DOHH2 (cell line): ENCODE measurements around the gene HMGCS1.
A peak's percentile ranks its signal among the peaks of the same experiment; 100 is the strongest.

Experiments used
- H3F3A ChIP-seq: fragments of 200-600 bp; sonication (generic), shearing (Covaris generic); 2 replicates; pipeline ENCODE4 v1.6.0; 2016; ENCODE audit warnings: antibody characterized with exemption, mild to moderate bottlenecking; ENCODE audit not compliant: control insufficient read depth, insufficient read depth
- H3K27ac ChIP-seq: fragments of 200-600 bp; sonication (generic); 2 replicates; pipeline ENCODE4 v1.5.1; 2014; ENCODE audit warnings: low read depth, mild to moderate bottlenecking, low read length, moderate library complexity
- H3K27me3 ChIP-seq: fragments of 200-600 bp; sonication (generic); 2 replicates; pipeline ENCODE4 v1.6.1; 2014; ENCODE audit warnings: mild to moderate bottlenecking, low read length, mixed read lengths; ENCODE audit not compliant: control insufficient read depth
- H3K36me3 ChIP-seq: fragments of 200-600 bp; sonication (generic); 2 replicates; pipeline ENCODE4 v1.6.1; 2014; ENCODE audit warnings: mild to moderate bottlenecking, low read length, moderate library complexity, mixed read lengths; ENCODE audit not compliant: control insufficient read depth
- H3K4me1 ChIP-seq: fragments of 200-600 bp; sonication (generic); 2 replicates; pipeline ENCODE4 v1.6.1; 2014; ENCODE audit warnings: mild to moderate bottlenecking, low read length, mixed read lengths; ENCODE audit not compliant: control insufficient read depth
- H3K4me2 ChIP-seq: fragments of 200-600 bp; sonication (generic); 2 replicates; pipeline ENCODE4 v1.6.0; 2014; ENCODE audit warnings: mild to moderate bottlenecking, low read length, moderate library complexity
- H3K4me3 ChIP-seq: fragments of 200-600 bp; sonication (generic); 2 replicates; pipeline ENCODE4 v1.5.1; 2014; ENCODE audit warnings: mild to moderate bottlenecking, low read length, mixed read lengths
- H3K79me2 ChIP-seq: fragments of 200-600 bp; sonication (generic); 2 replicates; pipeline ENCODE4 v1.6.1; 2014; ENCODE audit warnings: mild to moderate bottlenecking, low read length, mixed read lengths; ENCODE audit not compliant: control insufficient read depth
- H3K9me2 ChIP-seq: fragments of 200-600 bp; sonication (generic); replicated peaks from 2 replicates; pipeline ENCODE4 v1.6.1; 2014; ENCODE audit warnings: mild to moderate bottlenecking, low read length, mixed read lengths; ENCODE audit not compliant: control insufficient read depth
- H3K9me3 ChIP-seq: fragments of 200-600 bp; sonication (generic); 2 replicates; pipeline ENCODE4 v1.6.1; 2014; ENCODE audit warnings: antibody characterized with exemption, low read length, mixed read lengths; ENCODE audit not compliant: control insufficient read depth, insufficient read depth
- H4K20me1 ChIP-seq: fragments of 200-600 bp; sonication (generic); 2 replicates; pipeline ENCODE4 v1.6.0; 2014; ENCODE audit warnings: low read depth, mild to moderate bottlenecking, antibody characterized with exemption, low read length, moderate library complexity; ENCODE audit not compliant: control insufficient read depth, insufficient read depth
- EZH2phosphoT487 ChIP-seq: fragments of 200-600 bp; sonication (generic); IDR thresholded peaks from 2 replicates; pipeline ENCODE4 v1.6.1; 2017; ENCODE audit warnings: borderline replicate concordance, mild to moderate bottlenecking, antibody characterized with exemption, low read length, moderate library complexity, mixed read lengths
- TF ChIP-seq, protein P1 (sequence below): fragments of 200-600 bp; sonication (generic); IDR thresholded peaks from one replicate; pipeline ENCODE4 v1.5.1; 2014; ENCODE audit warnings: antibody characterized with exemption, mild to moderate bottlenecking, low read depth, low read length; ENCODE audit not compliant: poor library complexity, severe bottlenecking

HMGCS1 gene

DNA sequence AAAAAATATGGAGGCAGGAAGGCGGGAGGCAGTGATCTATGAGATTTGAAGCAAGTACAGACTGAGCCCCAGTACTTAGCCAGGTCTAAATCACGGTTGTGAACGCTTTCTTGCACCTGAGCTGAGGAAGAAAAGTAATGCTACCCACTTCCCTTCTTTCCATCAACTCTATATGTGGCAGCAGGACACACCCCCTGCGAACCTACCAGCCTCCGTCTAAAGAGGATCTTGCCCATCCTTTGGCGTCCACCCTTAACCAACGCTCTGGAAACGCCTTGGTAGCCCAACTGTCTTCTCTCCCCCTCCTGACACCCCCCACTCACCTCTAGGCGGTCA lies 545 bp downstream of the HMGCS1 start:
- Histone ChIP-seq H3K9me3 (peaks cover 8% of the 10 kb centered on the region; the same call in 1 of the 2 replicates), H3K9me2 (no peaks in the 10 kb centered on the region), H3K27ac (peak overlapping the region; percentile 88), H3K4me2 (peak overlapping the region; percentile 95), H4K20me1 (peaks cover 43% of the 10 kb centered on the region), H3K27me3 (no peaks in the 10 kb centered on the region), H3K36me3 (peaks cover 62% of the 10 kb centered on the region), H3F3A (peaks cover 21% of the 10 kb centered on the region), H3K4me1 (peaks cover 63% of the 10 kb centered on the region), H3K4me3 (peak overlapping the region; percentile 82), H3K79me2 (peaks cover 60% of the 10 kb centered on the region)
- TF ChIP-seq EZH2phosphoT487: no peak
- TF ChIP-seq, protein P1, sequence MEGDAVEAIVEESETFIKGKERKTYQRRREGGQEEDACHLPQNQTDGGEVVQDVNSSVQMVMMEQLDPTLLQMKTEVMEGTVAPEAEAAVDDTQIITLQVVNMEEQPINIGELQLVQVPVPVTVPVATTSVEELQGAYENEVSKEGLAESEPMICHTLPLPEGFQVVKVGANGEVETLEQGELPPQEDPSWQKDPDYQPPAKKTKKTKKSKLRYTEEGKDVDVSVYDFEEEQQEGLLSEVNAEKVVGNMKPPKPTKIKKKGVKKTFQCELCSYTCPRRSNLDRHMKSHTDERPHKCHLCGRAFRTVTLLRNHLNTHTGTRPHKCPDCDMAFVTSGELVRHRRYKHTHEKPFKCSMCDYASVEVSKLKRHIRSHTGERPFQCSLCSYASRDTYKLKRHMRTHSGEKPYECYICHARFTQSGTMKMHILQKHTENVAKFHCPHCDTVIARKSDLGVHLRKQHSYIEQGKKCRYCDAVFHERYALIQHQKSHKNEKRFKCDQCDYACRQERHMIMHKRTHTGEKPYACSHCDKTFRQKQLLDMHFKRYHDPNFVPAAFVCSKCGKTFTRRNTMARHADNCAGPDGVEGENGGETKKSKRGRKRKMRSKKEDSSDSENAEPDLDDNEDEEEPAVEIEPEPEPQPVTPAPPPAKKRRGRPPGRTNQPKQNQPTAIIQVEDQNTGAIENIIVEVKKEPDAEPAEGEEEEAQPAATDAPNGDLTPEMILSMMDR: no peak

DNA sequence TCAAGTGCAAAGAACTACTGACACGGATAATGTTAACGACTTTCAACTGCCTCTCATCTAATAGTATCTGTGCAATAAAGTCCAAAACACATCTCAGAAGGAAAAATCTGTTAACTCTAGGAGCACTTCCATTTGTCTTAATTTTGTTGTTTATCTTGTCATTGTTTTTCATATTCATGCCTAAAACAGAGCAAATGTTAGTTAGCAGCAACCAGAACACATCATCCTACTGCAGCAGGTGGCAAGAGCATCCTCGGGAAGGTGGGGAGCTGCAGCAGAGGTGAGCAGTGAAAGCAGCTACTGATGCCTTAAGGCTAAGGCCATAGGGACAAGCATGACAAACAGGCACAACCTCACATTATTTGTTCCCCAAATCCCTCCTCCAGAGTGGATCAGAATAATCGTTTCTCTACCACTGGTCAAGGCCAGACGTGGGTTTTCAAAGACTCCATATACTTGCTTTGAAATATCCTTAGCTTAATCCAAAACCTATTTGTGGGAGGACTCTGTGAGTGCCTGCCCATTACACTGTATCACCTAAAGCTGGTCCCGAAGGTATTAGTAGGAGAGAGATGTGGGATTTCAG lies 1.0 kb downstream of the HMGCS1 start:
- TF ChIP-seq, protein P1: no peak
- TF ChIP-seq EZH2phosphoT487: no peak
- H3K79me2 ChIP-seq: peaks cover 65% of the 10 kb centered on the region
- H3K4me2 ChIP-seq: peak overlapping the region; percentile 95
- H3K27ac ChIP-seq: peak overlapping the region; percentile 88
- H3K4me3 ChIP-seq: peak overlapping the region; percentile 82
- peaks cover 67% of the 10 kb centered on the region for H3K4me1 ChIP-seq
- peaks cover 45% of the 10 kb centered on the region for H4K20me1 ChIP-seq
- no peaks in the 10 kb centered on the region for H3K27me3 ChIP-seq
- H3F3A ChIP-seq: peaks cover 26% of the 10 kb centered on the region
- H3K9me2 ChIP-seq: no peaks in the 10 kb centered on the region
- H3K9me3 ChIP-seq: peaks cover 8% of the 10 kb centered on the region; the same call in 1 of the 2 replicates
- peaks cover 67% of the 10 kb centered on the region for H3K36me3 ChIP-seq

DNA sequence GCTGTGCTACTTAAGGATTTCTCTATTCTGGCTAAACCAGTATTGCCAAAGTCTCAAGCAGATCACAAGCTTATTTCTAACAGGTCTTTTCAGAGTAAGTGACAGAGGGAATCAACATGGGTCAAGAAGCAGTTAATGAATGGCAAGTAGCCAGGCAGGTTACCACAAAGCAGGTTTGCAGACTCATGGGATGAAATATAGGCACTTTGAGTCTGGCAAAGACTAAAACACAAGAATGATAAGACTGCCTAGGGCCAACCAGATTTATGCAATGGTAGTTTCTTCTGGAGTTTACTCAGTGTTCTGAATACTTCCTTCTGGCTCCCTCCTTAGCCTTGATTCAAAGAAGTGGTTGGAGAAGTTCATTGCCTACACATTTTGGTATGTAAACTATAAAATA lies 3.6 kb downstream of the HMGCS1 start:
- TF ChIP-seq, protein P1: no peak
- TF ChIP-seq EZH2phosphoT487: no peak
- H3K4me1 ChIP-seq: peaks cover 72% of the 10 kb centered on the region
- peaks cover under 1% of the 10 kb centered on the region; the same call in 1 of the 2 replicates for H3K9me3 ChIP-seq
- H3K4me2 ChIP-seq: peak overlapping the region; percentile 95
- no peaks in the 10 kb centered on the region for H3K27me3 ChIP-seq
- H4K20me1 ChIP-seq: peaks cover 52% of the 10 kb centered on the region
- H3K27ac ChIP-seq: peak overlapping the region; percentile 17
- H3K9me2 ChIP-seq: no peaks in the 10 kb centered on the region
- peaks cover 89% of the 10 kb centered on the region for H3K79me2 ChIP-seq
- H3K4me3 ChIP-seq: peak overlapping the region; percentile 82
- H3K36me3 ChIP-seq: peaks cover 83% of the 10 kb centered on the region
- H3F3A ChIP-seq: peaks cover 31% of the 10 kb centered on the region
